Raji (cell line): ENCODE measurements around the gene YY2.

Experiments used
- POLR2A ChIP-seq: IDR thresholded peaks from 2 replicates; pipeline ENCODE4 v1.6.1; 2011; ENCODE audit warnings: low read depth, low read length, control low read depth; ENCODE audit not compliant: insufficient read depth

YY2 gene

DNA sequence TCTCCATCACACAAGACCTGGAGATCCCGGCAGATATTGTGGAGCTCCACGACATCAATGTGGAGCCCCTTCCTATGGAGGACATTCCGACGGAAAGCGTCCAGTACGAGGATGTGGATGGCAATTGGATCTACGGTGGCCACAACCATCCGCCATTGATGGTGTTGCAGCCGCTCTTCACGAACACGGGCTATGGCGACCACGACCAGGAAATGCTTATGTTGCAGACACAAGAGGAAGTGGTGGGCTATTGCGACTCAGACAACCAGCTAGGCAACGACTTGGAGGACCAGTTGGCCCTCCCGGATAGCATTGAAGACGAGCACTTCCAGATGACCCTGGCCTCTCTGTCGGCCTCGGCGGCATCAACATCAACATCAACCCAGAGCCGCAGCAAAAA is 717 bp downstream of the YY2 start:
- TF ChIP-seq POLR2A, result no peak

- TF ChIP-seq POLR2A, result no peak
Measured at GRCh38 chrX:21863241-21863640, 7.5 kb downstream of the YY2 start.

- TF ChIP-seq POLR2A, result no peak
Measured at GRCh38 chrX:21865436-21865835, 9.6 kb downstream of the YY2 start.

DNA sequence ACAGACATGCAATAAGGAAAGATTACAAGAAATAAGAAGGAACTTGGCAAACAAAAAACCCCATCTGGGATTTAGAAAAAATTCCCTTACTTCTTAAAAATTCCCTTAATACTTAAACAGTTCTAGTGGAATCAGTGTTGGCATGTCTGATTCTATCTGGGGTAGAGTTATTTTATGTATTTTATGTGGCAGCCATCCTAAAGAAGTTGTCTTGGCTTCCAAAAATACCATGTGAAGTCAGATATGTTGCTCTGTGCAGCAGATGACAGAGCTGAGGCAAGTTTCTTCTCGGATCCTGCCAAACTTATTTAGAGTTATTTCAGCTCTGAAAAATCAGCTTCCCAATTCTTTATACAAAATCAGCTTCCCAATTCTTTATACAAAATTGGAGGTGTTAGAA is 14.7 kb downstream of the YY2 start:
- no peak for TF ChIP-seq POLR2A

GRCh38 chrX:21873063-21873775 is 17.4 kb downstream of the YY2 start:
- TF ChIP-seq POLR2A, result no peak

GRCh38 chrX:21875013-21875412 is 19.2 kb downstream of the YY2 start:
- TF ChIP-seq POLR2A, result no peak

- TF ChIP-seq POLR2A, result no peak
Measured at GRCh38 chrX:21881881-21882574, 26.2 kb downstream of the YY2 start.

GRCh38 chrX:21883258-21883657 is 27.5 kb downstream of the YY2 start:
- TF ChIP-seq POLR2A, result no peak

DNA sequence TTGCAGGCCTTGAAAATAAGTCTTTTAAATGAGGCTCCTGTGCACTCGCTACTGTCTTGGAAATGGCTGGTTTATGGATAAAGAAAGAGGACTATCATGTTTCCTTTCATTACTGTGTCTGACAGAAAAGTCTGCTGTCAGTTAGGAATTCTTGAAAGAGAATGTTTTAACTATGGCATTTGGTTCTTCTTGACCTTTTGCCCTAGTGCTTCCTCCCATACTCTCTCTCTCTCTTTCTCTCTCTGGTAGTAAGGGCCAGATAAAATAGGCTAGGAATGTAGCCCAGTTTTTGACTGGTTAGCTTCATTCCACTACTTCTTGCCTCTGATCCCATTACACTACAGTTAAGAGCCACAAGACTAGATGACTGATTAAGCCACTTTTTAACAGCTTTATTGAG is 29.8 kb downstream of the YY2 start:
- TF ChIP-seq POLR2A, result no peak

DNA sequence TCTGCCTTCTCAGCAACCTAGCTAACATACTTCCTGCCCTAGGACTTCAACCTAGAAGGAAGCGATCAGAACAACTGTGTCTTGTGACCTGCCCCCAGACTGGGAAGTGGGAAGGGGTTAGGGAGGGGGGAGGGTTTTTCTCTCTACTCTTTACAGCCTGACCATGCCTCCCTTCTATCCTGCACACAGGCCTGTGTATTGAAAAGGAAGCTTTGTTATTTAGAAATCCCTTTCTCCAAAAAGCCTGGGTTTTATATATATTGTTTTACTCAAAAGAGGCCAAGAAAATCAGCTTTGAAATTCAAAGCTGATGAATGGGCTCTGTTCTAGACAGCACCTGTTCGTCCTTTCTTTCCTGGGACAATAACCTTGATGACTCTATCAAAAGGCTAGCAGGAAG is 49.5 kb downstream of the YY2 start:
- no peak for TF ChIP-seq POLR2A

- TF ChIP-seq POLR2A, result no peak
Measured at GRCh38 chrX:21905953-21906352, 50.2 kb downstream of the YY2 start.

- no peak for TF ChIP-seq POLR2A
Measured at GRCh38 chrX:21907260-21907659, 51.5 kb downstream of the YY2 start.
